AG04450 (cell line): ENCODE results near the gene TIMM17B. TPM values are rescaled to one million over a fixed set of nuclear protein-coding genes. Genes with fewer than 3 reads are reported as not detected.
A peak's percentile ranks its signal among the peaks of the same experiment; 100 is the strongest.

Experiments
- CTCF ChIA-PET: fragments of 300-600, 350-600 bp; formaldehyde crosslinking; extraction: SDS; loops from one replicate; lab custom pipeline; 2022; ENCODE audit warnings: antibody characterized with exemption, inconsistent platforms; lab: Charles Lee
- POLR2A ChIA-PET: fragments of 350-600 bp; formaldehyde crosslinking; extraction: SDS; loops from one replicate; lab custom pipeline; 2021; ENCODE audit warnings: antibody characterized with exemption, inconsistent platforms; lab: Yijun Ruan, JAX
- DNase-seq: peaks from one replicate; pipeline ENCODE4 v3.0.0-alpha.2; 2011; ENCODE audit warnings: low read depth, low spot score
- H3K27ac ChIP-seq: one replicate; pipeline ENCODE4 v1.5.1; 2012; ENCODE audit warnings: low read depth, low read length, control low read depth
- H3K27me3 ChIP-seq: one replicate; pipeline ENCODE4 v1.6.0; 2012; ENCODE audit warnings: low read length; ENCODE audit not compliant: control insufficient read depth, insufficient read depth
- H3K4me3 ChIP-seq: 2 replicates; pipeline ENCODE4 v1.5.1; 2011; ENCODE audit warnings: mild to moderate bottlenecking, low read depth, low read length, control low read depth
- H3K9me3 ChIP-seq: 2 replicates; pipeline ENCODE4 v1.5.1; 2012; ENCODE audit warnings: low read length; ENCODE audit not compliant: control insufficient read depth, insufficient read depth
- CTCF ChIP-seq: IDR thresholded peaks from 2 replicates; pipeline ENCODE4 v1.5.1; 2011; ENCODE audit warnings: low read depth, low read length, control low read depth, inconsistent platforms
- polyA plus RNA-seq: library from polyadenylated mRNA; depleted of rRNA; stranded (reverse); fragments of >200 nt; gene quantifications from 2 replicates; pipeline ENCODE4 v1.2.3, GENCODE V29; 2011

TIMM17B gene
- polyA plus RNA-seq, 1 experiment: 31.2 TPM

- TF ChIP-seq CTCF: no peak
- Histone ChIP-seq H3K9me3 (no peaks in the 10 kb centered on the region), H3K27me3 (no peaks in the 10 kb centered on the region), H3K4me3 (no peak overlapping the region), H3K27ac (no peak overlapping the region)
- POLR2A ChIA-PET: interaction anchor here (0.7 kb wide), 1 partner anchor 151 kb away, joined by 7 read pairs; no protein-coding TSS in a partner anchor
- CTCF ChIA-PET: no interaction called here
- no peak for DNase-seq
Observed at GRCh38 chrX:48913605-48914366, 16.2 kb upstream of the TIMM17B start.

GRCh38 chrX:48911412-48912182, 14.0 kb upstream of the TIMM17B start, which contains the start of gene SLC35A2:
Gene SLC35A2 (minus strand): TSS chrX:48911646. CDS start chrX:48911636, 10 bp downstream.
- Histone ChIP-seq H3K27me3 (no peaks in the 10 kb centered on the region), H3K27ac (peak within 1 kb of the TSS; percentile 75), H3K9me3 (no peaks in the 10 kb centered on the region), H3K4me3 (peak within 1 kb of the TSS; percentile 83)
- ChIA-PET CTCF (interaction anchor here (1.1 to 1.7 kb wide), 2 partner anchors 20 to 263 kb away, joined by 5 to 7 read pairs; no protein-coding TSS in a partner anchor), POLR2A (interaction anchor here (0.6 to 1.1 kb wide), 3 partner anchors 14 to 76 kb away, joined by 3 to 11 read pairs (median 4); partner anchors contain the start of genes PQBP1 and TIMM17B)
- DNase-seq: no peak
- no peak for TF ChIP-seq CTCF

- Histone ChIP-seq H3K27me3 (no peaks in the 10 kb centered on the region), H3K27ac (peak overlapping the region; percentile 75), H3K9me3 (no peaks in the 10 kb centered on the region), H3K4me3 (peak overlapping the region; percentile 83)
- ChIA-PET POLR2A (interaction anchor here (1.1 to 1.5 kb wide), 2 partner anchors 13 kb away, joined by 5 to 11 read pairs; partner anchors contain the start of genes PQBP1 and TIMM17B), CTCF (interaction anchor here (1.1 to 1.7 kb wide), 2 partner anchors 19 to 263 kb away, joined by 5 to 7 read pairs; no protein-coding TSS in a partner anchor)
- no peak for TF ChIP-seq CTCF
- no peak for DNase-seq
Observed at GRCh38 chrX:48910926-48911411, 13.4 kb upstream of the TIMM17B start.

- no peak for DNase-seq
- 0 out of 2 replicates have a peak overlapping the region, but pooled peaks have one; percentile 83 for H3K4me3 ChIP-seq
- POLR2A ChIA-PET: interaction anchor here (1.5 kb wide), 1 partner anchor 12 kb away, joined by 5 read pairs; the partner anchor contains the start of genes PQBP1 and TIMM17B
- no peaks in the 10 kb centered on the region for H3K9me3 ChIP-seq
- CTCF ChIA-PET: interaction anchor here (0.5 kb wide), 1 partner anchor 55 kb away, joined by 5 read pairs; no protein-coding TSS in a partner anchor
- H3K27me3 ChIP-seq: no peaks in the 10 kb centered on the region
- TF ChIP-seq CTCF: no peak
- H3K27ac ChIP-seq: no peak overlapping the region
Observed at GRCh38 chrX:48909703-48910294, 12.2 kb upstream of the TIMM17B start.
